SK-N-SH (cell line): Measurements from ENCODE around the gene DAB2IP.

Source experiments
- FOXM1 ChIP-seq: IDR thresholded peaks from 2 replicates; pipeline ENCODE4 v1.4.0; 2012; ENCODE audit warnings: low read depth, mild to moderate bottlenecking
- NRF1 ChIP-seq: IDR thresholded peaks from 2 replicates; pipeline ENCODE4 v1.6.1; 2012; ENCODE audit warnings: low read depth, mild to moderate bottlenecking, low read length
- TF ChIP-seq, protein P1 (sequence below): fragments of 200-600 bp; sonication (generic); IDR thresholded peaks from 2 replicates; pipeline ENCODE4 v1.6.1; 2017; ENCODE audit warnings: antibody characterized with exemption, mild to moderate bottlenecking, moderate library complexity
- TF ChIP-seq, protein P2 (sequence below): IDR thresholded peaks from 2 replicates; pipeline ENCODE4; 2012
- TF ChIP-seq, protein P3 (sequence below): IDR thresholded peaks from 2 replicates; pipeline ENCODE4 v1.4.0; 2012; ENCODE audit warnings: low read depth, borderline replicate concordance
- TF ChIP-seq, protein P4 (sequence below): IDR thresholded peaks from 2 replicates; pipeline ENCODE4 v1.4.0; 2012; ENCODE audit warnings: low read depth

DNA sequence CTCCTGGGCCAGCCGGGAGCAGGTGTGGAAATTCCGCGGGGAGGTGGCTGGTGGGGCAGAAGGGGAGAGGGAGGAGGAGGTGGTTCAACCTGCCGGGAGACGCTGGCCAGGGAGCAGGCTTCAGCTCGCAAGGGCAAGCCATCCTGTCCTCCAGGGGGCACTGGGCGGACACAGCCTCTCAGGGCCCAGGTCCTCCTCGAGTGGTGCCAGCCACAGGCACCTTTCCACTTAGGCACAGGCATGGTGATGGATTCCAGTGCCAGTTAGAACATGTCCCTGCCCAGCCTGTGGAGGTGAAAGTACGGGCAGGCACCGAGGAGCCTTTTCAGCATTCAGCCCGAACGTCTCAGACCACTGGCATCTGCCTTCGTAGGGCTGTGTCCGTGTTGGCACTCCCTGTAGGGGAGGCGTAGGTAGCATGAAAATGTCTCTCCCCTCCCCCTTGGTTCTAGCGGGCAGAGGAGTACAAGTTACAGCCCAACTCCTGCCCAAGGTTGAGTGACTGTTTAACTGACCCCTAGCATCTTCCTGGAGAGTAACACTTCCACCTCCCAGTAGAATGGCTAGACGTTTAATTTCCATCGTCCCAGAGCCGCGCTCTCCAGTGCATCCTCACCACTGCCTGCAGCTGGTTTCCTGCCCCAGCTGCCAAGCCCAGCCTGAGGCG lies 48.9 kb downstream of the DAB2IP start:
- TF ChIP-seq, protein P1, sequence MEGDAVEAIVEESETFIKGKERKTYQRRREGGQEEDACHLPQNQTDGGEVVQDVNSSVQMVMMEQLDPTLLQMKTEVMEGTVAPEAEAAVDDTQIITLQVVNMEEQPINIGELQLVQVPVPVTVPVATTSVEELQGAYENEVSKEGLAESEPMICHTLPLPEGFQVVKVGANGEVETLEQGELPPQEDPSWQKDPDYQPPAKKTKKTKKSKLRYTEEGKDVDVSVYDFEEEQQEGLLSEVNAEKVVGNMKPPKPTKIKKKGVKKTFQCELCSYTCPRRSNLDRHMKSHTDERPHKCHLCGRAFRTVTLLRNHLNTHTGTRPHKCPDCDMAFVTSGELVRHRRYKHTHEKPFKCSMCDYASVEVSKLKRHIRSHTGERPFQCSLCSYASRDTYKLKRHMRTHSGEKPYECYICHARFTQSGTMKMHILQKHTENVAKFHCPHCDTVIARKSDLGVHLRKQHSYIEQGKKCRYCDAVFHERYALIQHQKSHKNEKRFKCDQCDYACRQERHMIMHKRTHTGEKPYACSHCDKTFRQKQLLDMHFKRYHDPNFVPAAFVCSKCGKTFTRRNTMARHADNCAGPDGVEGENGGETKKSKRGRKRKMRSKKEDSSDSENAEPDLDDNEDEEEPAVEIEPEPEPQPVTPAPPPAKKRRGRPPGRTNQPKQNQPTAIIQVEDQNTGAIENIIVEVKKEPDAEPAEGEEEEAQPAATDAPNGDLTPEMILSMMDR, result peak; percentile 72
- TF ChIP-seq, protein P2, sequence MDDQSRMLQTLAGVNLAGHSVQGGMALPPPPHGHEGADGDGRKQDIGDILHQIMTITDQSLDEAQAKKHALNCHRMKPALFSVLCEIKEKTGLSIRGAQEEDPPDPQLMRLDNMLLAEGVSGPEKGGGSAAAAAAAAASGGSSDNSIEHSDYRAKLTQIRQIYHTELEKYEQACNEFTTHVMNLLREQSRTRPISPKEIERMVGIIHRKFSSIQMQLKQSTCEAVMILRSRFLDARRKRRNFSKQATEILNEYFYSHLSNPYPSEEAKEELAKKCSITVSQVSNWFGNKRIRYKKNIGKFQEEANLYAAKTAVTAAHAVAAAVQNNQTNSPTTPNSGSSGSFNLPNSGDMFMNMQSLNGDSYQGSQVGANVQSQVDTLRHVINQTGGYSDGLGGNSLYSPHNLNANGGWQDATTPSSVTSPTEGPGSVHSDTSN, result no peak
- TF ChIP-seq, protein P3, sequence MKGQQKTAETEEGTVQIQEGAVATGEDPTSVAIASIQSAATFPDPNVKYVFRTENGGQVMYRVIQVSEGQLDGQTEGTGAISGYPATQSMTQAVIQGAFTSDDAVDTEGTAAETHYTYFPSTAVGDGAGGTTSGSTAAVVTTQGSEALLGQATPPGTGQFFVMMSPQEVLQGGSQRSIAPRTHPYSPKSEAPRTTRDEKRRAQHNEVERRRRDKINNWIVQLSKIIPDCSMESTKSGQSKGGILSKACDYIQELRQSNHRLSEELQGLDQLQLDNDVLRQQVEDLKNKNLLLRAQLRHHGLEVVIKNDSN, result no peak
- TF ChIP-seq, protein P4, sequence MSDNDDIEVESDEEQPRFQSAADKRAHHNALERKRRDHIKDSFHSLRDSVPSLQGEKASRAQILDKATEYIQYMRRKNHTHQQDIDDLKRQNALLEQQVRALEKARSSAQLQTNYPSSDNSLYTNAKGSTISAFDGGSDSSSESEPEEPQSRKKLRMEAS, result no peak
- TF ChIP-seq NRF1 (no peak), FOXM1 (no peak)
